GM19455 (cell line): ENCODE data around the gene FN3KRP.

Source experiments
- ATAC-seq: cut with Tn5 transposase; IDR thresholded peaks from one replicate; pipeline ENCODE4 v1.9.1; 2021; ENCODE audit not compliant: unreplicated experiment

The FN3KRP gene, protein sequence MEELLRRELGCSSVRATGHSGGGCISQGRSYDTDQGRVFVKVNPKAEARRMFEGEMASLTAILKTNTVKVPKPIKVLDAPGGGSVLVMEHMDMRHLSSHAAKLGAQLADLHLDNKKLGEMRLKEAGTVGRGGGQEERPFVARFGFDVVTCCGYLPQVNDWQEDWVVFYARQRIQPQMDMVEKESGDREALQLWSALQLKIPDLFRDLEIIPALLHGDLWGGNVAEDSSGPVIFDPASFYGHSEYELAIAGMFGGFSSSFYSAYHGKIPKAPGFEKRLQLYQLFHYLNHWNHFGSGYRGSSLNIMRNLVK

DNA sequence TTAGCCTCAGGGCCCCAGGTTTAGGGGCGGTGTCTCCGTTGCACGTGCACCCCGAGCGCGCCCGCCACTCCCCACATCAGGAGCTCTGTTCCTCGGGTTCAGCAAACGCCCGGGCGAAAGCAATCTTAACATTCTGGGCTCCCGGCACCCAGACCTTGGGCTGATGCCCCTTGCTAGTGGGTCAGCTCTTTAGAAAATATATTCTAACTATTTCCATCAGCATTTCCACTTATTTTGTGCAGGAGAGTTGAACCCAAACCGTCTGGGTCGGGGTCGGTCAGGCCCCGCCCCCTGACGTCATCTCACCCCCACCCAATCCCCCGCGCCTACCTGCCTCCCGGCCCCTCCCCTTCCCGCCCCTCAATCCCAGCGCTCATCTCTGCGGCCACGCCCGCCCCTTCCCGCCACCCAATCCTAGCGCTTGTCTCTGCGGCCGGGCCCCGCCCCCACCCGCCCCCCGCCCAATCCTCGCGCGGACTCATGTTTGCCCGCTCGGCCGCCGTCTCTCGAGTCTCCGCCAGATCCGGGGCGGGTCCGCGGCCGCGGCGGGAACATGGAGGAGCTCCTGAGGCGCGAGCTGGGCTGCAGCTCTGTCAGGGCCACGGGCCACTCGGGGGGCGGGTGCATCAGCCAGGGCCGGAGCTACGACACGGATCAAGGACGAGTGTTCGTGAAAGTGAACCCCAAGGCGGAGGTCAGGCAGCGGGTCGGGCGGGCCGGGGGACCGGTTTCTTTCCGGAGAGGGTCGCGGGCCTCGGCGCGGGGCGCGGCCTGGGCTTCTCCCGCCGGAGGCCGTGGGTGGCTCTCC lies at the start of gene FN3KRP:
Gene FN3KRP (plus strand): TSS at position 504 of the 808 bp plus-strand sequence. CDS start 50 bp downstream, at position 554.
- ATAC-seq: peak; percentile 69

DNA sequence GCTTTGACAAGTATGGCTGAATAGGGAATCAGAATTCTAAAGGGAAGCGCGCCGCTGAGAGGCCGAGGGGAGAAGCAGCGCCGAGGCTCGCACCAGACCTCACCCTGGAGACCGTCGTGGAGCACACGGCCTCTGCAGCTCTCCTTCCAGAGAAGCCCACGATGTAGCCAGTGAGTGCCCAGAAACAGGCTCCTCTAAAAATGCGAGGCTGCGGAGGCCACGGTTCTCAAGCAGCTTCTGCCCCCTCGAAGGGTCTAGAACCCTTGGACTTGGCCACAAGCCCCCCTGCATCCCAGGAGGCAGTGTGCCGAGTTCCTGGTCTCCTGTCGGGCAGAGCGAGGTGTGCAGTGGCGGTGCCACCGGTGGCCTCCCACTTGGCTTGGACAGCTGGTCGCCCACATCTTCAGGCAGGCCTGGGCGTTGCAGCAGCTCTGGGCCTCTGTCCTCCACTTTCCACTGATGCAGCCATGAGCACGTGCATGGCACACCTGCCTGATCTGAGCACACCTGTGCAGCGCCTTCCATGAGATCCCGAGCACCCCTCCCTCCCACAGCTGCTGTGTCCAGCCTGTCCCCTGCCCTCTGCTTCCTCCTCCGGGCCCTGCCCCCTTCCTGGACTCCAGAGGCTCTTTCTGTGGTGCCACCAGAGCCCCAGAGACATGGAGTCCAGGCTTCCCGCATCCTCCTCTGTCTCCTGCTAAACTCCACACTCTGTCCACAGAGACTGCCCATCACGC lies 49.4 kb upstream of the FN3KRP start:
- no peak for ATAC-seq

DNA sequence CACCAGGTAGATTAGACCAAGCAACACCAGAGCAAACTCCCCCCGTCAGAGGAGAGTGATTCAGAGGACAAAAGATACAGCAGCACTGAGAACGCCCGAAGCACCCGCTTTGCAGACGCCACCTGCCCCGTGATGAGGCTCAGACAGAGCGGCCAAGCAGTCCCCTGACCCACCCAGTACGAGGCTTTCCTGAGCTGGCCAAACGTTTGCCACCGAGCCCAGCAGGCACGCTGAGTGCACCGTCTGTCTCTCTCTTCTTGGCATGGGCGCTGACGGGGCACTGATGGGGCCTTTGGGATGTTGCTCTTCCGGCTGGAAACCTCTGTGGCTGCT lies 48.9 kb upstream of the FN3KRP start:
- ATAC-seq: no peak

DNA sequence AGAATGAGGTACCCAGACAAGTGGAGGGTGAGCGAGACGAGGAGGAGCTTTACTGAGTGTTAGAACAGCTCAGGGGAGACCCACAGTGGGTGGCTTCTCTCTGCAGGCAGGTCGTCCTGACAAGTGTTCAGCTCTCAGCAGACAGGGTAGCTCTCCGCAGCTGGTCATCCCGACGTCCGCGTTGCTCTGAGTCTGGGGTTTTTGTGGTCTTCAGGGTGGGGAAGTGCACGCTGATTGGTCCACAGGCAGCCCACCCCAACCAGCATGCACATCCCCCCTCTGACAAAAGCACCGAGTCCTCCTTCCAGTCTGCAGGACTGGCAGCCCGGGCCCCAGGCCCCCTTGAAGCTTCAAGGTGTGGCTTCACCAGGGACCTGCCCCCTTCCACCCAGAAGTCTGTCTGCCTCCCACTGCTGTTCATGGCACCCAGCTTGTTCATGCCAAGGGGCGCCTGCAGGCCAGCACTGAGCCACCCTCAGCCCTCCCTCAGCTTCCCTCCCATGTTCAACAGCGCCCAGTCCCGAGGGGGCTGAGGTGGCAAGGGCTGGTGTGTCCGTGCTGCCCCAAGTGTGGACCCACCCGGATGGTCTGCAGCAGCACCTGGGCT lies 48.4 kb upstream of the FN3KRP start:
- no peak for ATAC-seq

DNA sequence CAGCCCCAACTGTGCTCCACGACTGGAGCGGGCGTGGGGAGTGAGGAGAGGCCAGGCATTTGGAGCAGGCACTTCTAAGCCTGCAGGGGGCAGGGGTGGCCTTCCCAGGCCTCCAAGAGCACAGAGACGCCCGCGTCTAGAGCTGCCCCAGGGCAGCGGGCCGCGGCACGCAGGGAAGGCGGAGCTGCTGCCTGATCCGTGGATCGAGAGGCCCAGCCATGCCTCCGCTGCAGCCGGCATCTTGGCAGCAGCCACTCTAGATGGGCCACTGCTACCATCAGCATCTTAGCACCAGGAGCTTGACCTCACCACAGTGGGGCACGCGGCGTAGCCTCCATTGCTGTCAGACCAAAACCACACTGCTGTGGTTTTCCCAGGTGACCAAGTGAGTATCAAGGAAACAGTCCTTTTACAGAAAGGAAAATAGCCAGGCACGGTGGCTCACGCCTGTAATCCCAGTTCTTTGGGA lies 47.8 kb upstream of the FN3KRP start:
- ATAC-seq: no peak

DNA sequence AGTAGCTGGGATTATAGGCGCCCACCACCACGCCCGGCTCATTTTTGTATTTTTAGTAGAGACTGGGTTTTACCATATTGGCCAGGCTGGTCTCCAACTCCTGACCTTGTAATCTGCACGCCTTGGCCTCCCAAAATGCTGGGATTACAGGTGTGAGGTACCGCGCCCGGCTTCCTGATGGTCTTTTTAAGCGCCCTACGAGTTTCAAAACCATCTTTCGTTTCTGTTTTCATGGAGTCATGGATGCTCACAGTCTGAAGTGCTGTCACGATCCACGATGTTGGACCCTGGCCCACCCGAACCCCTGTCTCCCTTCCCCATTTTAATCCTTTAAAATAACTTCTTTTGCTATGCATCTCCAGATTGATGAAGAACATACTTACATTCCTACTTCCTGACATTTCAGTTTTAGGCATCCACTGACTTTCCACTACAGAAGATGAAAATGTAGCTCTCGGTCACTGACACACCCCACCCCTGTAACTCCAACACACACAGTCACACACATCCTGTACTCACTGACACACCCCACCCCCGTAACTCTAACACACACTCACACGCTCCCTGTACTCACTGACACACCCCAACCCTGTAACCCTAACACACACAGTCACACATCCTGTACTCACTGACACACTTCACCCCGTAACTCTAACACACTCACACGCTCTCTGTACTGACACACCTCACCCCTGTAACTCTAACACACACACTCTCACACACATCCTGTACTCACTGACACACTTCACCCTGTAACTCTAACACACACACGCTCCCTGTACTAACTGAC lies 45.6 kb upstream of the FN3KRP start:
- no peak for ATAC-seq

DNA sequence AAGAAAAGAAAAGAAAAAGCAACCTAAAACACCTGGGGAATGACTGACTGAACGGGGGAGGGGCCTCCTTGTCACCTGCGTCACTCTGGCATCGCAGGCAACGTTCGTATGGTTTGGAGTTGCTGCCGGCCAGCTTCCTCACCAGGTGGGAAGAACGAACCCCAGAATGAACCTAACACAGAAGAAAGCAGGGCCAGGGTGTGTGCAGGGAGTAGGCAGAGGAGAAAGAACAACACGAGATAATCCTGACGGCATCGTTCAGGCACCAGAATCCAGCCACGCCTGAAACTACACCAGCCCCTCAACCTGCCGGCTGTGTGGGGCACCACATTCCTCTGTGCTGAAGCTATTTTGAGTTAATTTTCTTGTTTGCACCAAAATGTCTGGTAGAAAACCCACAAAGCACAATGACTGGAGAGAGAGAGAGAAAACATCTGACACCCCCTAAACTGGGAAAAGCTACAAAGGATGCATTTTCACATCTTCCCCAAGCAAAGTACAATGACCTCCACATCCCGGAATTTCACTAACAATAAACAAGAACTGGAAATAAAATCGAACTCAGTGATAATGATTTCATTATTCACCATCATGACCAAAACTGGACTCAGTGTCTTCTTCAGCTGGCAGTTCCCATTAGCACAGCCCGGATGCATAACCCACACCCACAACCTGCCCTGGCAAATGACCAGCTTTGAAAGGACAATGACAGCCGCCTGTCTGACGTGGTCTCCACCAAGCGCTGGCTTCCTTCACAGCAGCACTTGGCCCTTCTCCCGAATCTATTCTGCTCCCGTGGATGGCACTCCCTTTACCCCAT lies 41.6 kb upstream of the FN3KRP start:
- ATAC-seq: no peak

DNA sequence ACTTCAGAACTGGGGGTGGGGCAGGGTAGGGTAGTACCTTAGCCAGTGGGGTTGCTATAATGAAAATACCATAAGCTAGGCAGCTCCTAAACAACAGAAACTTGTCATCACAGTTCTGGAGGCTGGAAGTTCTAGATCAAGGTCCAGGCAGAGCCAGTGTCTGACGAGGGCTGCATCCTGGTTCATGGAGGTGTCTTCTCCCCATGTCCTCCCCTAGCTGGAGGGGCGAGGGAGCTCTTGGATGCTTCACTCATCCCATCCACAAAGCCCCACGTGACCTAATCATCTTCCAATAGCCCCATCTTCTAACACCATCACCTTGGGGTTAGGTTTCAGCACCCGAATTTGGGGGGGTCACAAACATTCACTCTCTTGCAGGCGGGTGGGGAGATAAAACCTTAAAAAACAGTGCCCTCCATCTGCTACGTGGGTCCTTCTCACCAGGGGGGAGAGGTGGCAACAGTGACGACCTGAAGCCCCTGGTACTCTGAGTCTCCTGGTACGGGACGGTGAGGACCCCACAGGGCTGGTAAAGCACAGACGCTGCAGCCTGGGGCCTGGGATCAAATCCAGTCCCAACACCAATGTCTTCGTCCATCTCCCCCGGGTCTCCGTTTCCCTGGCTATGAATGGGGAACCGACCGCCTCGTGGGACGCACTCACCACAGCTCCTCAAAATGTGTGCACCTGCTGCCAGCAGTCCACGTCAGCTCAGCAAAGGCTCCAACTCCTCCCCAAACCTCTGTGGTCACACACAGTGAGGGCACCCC lies 40.8 kb upstream of the FN3KRP start:
- no peak for ATAC-seq

DNA sequence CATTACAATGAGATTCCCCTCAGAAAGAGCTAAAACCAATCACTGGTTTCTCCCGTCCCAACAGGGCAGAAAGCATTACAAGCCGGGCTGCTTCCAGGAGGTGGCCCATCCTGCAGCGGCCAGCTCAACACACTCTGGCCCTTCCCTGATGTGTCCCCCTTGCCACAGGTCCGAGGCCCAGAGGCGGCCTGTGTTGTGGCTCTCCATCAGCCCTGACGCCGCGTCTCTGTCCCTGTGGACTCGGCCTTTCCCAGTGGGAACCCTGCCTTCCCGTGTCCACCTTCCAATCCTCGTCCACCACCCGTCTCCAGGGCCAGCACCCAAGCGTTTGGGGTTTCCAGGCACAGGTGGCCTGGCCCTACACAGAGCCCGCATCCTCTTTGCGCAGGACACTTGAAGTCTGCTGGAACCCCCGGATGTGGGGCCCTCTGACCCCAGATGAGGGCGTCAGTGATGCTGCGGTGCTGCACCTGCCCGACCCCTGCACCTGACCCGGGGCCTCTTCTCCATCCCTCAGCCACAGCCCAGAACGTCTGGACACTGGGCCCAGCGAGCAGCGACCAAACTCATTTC lies 39.1 kb upstream of the FN3KRP start:
- no peak for ATAC-seq

DNA sequence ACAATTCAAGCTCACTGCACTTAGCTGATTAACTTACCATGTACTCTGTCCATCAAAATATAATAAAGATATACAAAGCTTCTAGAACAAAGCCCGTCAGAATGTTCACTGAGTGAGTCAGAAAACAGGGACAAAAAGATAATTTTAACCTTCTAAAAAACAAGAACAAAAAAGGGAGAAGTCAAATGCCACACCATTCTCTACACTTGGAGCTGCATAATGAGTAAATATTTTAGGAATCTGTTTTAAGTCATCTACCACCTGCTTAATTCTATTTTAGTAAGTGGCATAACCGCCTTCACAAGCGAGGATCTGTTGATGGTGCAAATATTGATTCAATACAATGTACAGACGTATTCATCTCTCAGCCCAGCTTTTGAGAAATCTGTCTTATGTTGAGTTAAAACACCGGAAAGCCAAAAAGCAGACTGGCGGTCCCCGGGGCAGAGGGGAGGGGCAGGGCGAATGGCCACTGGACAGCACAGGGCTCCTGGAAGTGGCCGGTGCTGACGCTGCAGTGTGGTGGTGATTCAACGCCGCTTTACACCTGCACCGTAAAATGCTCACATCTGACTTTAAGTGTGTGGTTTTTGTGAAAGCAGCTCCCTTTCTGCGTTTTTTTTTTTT lies 38.1 kb upstream of the FN3KRP start:
- ATAC-seq: no peak

DNA sequence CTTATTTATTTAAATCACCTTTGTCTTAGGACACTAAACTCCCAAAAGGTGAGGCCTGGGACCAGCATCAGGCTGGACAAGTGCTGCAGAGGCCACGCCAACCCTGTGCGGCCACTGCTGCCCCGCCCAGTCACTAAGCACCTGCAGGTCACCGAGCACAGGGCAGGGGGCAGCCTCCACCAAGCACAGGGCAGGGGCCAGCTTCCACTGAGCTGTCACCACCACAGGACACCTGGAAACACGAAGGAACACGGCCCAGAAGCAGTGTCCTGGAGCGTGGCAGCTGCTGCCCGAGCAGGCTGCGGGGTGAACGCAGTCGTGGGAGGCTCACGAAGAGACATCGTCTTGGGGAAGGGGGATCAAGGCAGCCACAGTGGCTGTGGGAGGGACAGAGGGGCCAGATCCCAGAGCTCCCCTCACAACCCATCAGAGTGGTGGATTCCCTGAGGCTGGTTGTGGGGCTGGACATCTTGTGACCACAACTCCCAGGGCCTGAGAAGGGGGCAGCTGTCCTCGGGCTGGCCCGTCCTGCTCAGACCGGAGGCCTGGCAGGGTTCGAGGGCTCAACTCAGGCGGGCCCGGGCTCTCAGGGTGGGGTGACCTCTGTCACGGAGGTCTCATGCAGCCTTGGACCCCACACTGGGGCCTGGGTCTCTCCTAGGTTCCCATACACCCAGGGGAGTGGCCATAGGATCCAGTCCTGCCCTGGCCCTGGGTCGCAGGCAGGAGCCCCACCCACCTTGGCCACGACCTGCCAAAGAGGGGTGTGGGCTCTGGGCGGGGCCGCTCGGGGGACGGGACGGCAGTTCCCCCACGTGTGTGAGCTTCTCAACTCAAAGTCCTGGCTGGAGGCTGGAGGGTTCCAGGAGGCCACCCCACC lies 36.7 kb upstream of the FN3KRP start:
- ATAC-seq: no peak

DNA sequence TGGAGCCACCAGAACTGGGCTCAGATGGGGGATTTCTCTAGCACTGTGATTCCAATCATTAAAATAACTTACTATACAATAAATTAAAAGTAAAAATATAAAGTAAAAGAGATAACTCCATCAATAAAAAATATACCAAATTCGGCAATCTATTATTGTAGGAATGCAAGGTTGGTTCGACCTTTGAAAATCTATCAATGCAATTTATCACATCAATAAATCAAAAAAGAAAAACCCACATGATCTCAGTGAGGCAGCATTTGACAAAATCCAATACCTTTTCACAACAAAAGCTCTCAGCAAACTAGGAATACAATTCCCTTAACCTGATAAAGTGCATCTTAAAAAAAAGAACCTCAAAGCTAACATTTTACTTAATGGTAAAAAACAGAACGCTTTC lies 35.0 kb upstream of the FN3KRP start:
- ATAC-seq: no peak

DNA sequence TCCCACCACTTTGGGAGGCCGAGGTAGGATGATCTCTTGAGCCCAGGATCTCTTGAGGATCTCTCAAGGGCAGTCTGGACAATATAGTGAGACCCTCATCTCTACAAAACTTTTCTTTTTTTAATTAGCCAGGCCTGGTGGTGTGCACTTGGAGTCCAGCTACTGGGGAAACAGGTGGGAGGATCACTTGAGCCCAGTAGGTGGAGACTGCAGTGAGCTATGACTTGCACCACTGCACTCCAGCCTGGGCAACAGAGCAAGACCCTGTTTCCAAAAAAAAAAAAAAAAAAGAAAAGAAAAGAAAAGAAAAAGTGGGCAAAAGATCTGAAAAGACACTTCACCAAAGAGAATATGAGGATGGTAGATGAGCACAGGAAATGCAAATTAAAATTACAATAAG lies 33.0 kb upstream of the FN3KRP start:
- ATAC-seq: no peak

DNA sequence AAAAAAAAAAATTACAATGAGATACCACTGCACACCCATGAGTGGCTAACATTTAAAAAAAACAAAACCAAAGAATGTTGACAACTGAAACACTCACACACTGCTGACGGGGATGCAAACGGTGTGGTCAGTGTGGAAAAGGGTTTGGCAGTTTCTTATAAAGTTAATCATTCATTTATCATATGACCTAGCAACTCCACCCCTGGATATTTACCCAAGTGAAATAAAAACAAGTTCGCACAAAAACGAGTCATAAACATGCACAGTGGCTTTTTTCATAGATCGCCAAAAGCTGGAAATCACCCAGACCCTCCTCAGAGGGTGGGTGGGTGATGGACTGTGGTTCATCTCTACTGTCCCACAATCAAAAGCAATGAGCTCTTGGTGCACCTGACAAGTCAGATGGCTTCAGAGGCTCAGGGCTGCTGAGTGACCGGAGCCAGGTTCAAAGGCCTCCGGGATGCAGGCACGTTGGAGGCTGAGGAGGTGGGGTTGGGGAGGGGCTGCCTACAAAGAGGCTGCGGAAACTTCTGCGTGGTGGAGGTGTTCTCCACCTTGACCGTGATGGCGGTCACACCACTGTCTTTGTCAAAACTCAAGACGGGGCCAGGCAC lies 32.2 kb upstream of the FN3KRP start:
- no peak for ATAC-seq

DNA sequence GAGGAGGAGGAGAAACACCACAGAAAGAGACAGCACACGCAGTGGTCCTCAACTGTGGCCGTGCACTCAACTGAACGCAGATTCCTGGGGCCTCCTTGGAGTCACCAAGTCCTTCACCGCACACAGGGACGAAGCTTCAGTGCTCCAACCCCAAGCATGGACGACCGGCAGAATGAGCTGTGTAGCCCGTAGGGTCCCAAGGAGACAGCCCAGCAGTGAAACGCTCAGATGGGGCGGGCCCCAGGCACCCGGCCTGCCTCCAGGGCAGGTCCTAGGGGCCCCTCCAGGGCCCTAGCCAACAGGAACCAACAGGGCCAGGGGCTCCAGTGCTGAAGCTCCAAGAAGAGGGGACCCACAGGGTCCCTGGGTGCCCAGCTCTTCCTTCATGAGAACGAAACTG lies 31.2 kb upstream of the FN3KRP start:
- ATAC-seq: no peak

DNA sequence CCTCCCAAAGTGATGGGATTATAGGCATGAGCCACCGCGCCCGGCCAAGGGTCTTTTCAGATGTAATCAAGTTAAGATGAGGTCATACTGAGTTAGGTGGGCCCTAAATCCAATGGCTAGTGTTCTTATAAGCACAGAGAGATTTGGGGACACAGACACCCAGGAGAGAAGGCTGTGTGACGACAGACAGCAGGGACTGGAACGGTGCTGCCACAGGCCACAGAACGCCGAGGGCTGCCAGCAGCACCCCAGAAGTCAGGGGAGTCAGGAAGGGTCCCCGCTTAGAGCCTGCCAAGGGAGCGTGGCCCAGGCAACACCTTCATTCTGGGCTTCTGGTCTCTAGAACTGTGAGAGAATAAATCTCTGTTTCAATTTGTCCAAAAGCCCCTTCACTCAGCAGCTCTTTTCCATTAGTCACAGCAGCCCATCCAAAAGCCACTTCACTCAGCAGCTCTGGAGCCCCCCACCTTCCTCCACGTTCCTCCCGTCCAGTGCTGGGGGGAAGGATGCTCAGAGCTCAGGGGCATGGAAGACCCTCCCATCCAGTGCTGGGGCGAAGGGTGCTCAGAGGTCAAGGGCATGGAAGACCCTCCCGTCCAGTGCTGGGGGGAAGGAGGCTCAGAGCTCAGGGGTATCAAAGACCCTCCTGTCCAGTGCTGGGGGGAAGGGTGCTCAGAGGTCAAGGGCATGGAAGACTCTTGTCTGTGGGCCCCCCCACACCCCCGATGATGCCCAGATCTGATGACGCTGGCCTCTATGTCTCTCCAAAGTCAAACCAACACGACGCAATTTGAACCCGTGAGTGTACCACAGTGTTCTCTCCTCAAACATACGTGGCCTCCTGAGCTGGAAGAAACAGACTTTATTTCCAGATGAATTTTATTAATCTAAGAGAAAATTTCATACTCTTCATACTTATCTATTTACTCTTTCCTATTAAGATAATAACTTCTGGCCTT lies 29.9 kb upstream of the FN3KRP start:
- ATAC-seq: no peak
